GM21576 (cell line): ENCODE data around the gene ZC2HC1C.
"Not testable (repeated sequence)": the region's sequence is repeated elsewhere in the genome, so short reads cannot be mapped to it uniquely, and the experiment has no call there.

Experiments used
- ATAC-seq: cut with Tn5 transposase; IDR thresholded peaks from one replicate; pipeline ENCODE4 v1.9.1; 2021; ENCODE audit warnings: mild to moderate bottlenecking, moderate library complexity; ENCODE audit not compliant: unreplicated experiment

The ZC2HC1C gene

DNA sequence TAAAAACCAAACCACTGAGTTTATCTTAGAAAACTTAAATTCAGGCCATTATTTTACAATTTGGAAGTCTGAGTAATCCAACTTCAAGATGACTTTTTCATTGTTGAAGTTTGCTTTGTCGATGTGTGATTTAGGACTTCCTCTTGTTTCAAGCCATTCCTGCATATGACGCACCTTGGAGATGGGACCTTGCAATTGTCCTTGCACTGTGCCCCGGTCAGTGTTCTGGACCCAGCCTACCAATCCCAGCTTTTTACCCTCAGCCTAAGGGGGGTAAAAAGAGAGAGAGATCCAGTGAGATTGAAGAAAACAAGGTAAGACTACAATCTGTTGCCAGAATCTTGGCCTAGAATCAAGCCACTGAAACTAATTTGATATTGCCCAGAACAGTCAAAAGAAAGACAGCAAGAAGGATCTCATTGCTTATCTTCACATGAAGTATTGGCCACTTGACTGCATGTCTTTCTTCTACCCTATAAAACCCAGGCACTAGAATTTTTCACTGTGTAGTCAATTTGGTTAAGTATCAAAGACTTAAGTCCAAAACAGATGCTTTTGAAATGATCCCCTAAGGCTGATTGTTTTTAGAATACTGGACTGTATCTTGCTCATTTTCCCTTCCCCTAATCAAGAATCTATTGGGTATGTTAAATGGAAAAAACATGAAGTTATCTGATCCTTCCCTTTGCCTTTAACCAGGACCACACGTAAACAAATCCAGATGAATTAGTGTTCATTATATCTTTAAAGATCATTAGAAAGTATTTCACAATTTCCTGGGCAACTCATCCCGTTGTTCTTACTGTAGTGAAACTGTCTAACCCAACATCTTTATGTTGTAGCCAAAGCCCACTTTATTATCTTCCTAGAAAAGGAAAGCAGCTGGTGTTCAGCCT is 15.8 kb upstream of the ZC2HC1C start:
- ATAC-seq: no peak

DNA sequence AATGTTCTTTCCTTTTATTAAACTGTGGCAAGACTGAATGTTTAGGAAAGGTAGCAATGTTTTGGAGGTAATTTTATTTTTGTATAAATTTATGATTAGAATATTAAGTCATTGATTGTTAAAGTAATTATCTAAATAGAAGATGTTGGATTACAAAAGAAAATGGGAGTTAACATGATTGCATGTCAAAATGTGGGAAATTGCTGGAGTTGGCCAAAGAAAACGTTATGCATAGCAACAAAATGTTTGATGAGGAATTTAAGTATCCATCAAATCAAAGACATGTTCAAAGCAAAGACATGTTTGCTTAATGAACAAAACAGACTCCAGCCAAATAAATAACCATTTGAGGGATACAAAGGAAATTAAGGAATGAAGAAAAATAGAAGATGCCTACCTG is 15.0 kb upstream of the ZC2HC1C start:
- no peak for ATAC-seq

GRCh38 chr14:75059642-75060041 is 9.8 kb upstream of the ZC2HC1C start:
- ATAC-seq: no peak

DNA sequence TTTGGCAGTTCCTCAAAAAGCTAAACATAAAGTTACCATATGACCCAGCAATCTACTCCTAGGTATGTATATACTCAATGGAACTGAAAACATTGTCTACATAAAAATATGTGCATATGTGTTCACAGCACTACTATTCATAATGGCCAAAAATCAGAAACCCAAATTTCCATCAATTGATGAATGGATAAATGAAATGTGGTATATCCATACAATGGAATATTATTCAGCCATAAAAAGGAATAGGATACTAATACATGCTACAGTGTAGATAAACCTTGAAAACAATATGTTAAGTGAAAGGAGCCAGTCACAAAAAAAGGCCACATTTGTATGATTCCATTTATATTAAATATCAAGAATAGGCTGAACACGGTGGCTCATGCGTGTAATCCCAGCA is 9.0 kb upstream of the ZC2HC1C start:
- no peak for ATAC-seq

- ATAC-seq: no peak
Observed at GRCh38 chr14:75063013-75063412, 6.4 kb upstream of the ZC2HC1C start.

DNA sequence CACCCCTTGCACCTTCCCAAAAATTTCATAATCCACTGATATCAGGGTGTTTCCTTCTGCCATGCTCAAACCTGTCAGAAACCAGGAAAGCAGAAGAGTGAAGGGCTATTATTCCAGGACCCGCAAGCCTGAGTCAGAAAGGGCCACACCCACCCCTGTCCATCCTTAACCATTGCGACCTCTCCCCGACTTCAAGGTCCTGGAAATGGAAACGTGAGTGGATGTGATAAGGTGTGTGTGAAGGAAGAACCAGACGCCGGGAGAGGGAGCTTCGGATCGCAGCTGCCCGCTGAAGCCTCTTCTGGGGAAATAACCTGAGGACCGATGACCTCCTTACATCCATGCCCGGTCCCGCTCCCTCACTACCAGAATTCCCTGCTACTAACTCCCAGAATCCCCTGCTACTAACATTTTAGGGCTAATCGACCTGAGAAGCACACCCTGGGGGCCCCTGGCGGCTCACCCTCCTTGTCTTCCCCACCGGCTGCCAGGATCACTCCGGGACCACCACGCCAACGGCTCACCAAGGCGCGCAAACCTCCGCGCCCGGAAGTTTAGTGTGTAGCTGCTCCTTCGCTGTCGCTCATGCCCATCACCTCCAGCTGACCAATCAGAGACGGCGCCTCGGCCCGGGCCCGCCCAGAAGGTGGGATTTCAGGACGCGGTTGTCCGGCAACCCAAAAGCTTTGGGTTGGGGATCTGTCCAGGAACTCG is 5.8 kb upstream of the ZC2HC1C start, which contains the start of gene ACYP1:
TSS of gene ACYP1 (minus strand) at position 534 of the 714 bp plus-strand sequence. CDS start at position 63, 471 bp downstream.
- ATAC-seq: peak; percentile 97

- no peak for ATAC-seq
Observed at GRCh38 chr14:75064205-75064567, 5.3 kb upstream of the ZC2HC1C start.

DNA sequence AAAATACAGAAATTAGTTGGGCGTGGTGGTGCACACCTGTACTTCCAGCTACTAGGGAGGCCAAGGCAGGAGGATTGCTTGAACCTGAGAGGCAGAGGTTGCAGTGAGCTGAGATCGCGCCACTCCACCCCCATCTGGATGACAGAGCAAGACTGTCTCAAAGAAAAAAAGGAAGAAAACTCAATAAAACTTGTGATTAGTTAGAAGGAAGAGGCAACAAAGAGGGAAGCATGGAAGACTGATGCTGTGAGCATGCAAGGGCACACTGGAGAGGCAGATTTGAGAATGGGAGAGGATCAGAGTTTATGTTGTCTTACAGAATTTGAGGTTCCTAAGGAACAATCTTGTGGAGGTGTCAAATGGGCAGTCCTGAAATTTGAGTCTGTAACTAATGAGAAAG is 2.8 kb upstream of the ZC2HC1C start:
- no peak for ATAC-seq

DNA sequence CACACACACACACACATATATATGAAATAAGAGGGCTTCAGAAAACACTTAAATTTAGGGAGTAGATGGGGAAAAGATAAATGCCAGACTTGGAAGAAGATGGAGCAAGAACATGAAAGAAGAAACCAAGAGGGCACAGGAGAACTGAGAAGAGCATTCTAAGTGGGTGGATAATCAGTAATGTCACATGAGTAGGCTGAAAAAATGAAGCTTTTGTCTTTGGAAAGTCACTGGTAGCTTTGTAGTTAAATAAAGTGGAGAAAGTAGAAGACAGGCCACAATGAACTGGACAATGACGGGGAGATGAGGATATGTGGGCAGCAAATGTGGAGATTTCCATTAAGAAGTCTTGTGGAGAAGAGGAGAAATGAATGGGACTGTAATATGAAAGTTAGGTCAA is 2.2 kb upstream of the ZC2HC1C start:
- no peak for ATAC-seq

DNA sequence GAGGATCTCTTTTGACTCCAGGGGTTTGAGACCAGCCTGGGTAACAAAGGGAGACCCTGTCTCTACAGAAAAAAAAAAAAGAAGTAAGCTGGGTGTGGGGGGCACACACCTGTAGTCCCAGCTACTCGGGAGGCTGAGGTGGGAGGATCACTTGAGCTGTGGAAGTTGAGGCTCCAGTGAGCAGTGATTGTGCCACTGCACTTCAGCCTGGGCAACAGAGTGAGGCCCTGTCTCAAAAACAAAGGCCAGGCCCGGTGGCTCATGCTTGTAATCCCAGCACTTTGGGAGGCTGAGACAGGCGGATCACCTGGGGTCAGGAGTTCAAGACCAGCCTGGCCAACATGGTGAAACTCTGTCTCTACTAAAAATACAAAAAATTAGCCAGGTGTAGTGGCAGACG is 1.7 kb upstream of the ZC2HC1C start:
- ATAC-seq: not testable (repeated sequence)

GRCh38 chr14:75068294-75069120 is 934 bp upstream of the ZC2HC1C start:
- ATAC-seq: no peak

- no peak for ATAC-seq
Observed at GRCh38 chr14:75069811-75070145, 337 bp downstream of the ZC2HC1C start.

- no peak for ATAC-seq
Observed at GRCh38 chr14:75070383-75070782, 942 bp downstream of the ZC2HC1C start.

DNA sequence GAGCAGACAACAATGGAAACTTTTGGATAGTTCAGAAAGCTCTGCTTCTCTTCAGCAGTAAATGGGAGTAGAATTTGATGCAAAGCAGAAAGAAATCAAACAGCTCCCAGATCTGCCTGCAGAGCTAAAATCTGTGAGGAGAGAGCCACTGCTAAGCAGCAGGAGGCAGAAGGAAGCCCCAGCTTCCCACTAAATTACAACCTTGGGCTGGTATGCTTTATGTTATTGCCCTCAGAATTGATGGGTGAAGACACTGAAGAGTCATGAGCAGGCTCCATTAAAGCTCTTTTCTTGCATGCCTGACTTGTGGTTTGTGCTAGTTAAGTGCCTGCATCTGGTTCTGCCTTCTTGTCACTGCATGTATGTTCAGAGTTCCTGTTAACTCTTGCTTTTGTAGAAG is 8.4 kb downstream of the ZC2HC1C start:
- no peak for ATAC-seq

DNA sequence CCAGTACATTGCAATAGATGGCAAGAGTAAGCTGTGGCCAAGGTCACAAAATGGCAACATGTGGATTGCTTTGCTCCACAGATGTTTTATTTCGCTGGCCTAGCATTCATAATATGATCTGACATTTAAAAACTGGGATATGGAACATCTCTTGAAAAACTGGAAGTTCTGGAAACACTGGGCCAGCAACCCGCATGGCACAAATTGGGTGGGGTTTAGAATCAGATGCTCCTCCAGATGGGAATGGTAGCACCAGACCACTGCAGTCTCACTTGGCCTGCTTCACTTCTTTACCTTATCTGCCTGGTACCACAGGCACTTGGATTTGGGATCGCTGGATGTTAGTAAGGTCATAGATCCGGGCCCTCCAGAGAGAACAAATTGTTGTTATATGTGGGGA is 10.1 kb downstream of the ZC2HC1C start:
- ATAC-seq: no peak

DNA sequence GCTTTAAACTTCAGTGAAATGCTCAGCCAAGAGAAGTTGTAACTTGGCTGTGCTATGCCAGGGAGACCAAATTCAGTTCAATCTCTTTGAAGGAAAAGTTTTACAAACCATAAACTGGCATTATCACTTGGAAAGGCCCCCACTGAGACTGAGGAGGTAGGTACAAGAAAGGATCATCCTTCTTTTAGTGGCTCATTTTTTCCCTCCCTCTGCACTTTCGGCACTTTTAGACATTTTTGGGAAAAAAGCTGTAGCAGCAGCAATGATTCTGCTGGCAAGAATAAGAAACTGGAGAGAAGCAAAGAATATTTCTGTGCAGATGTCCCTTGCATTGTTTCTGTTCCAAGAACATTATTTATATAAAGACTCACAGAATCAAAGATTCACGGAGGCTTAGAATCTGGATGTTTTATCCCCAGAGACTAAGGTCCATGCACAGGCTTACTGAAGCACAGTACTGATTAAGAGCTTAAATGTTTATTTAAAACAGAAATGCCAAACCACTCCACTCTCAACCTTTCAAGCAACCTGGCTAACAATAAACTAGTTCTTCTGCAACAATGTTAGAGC is 12.3 kb downstream of the ZC2HC1C start:
- ATAC-seq: no peak

DNA sequence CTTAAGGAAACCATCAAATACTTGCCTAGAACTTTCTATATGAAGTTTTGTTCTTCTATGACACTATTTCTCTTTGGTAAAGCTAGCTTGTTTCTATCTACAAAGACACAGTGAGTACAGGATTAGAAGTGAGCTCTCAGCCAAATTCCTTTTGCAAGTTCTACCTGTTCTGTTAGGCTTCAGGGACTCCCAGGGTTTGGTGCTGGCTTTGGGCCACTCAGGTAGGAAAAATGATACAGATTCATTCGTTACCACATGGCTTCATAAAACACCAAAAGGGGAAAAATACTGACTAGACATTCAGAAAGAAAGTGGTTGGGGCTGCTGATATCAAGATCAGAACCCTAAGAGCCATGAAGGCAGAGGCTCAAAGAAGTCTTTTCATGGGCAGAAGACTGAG is 13.8 kb downstream of the ZC2HC1C start:
- ATAC-seq: no peak

- ATAC-seq: no peak
Observed at GRCh38 chr14:75084513-75084912, 15.1 kb downstream of the ZC2HC1C start.

- ATAC-seq: no peak
Observed at GRCh38 chr14:75088153-75088552, 18.7 kb downstream of the ZC2HC1C start.

- ATAC-seq: no peak
Observed at GRCh38 chr14:75088566-75089373, 19.3 kb downstream of the ZC2HC1C start.
